Endothelial cell of umbilical vein (primary cell): ENCODE results near the gene TADA2A. TPM values are rescaled to one million over a fixed set of nuclear protein-coding genes. Genes with fewer than 3 reads are reported as not detected.

Experiments
- BruUV-seq: library from RNA; stranded (reverse); fragments of 400-500 nt; replicated peaks from 2 replicates; lab custom pipeline; 2021; lab: Mats Ljungman, UMichigan
- CTCF ChIA-PET: fragments of 300-600, 350-600 bp; sonication (Branson Sonifier 250); formaldehyde crosslinking; loops from one replicate; lab custom pipeline; 2021; ENCODE audit warnings: antibody characterized with exemption, inconsistent platforms; lab: Charles Lee
- POLR2A ChIA-PET: fragments of 300-600, 350-600 bp; sonication (Branson Sonifier 250); formaldehyde crosslinking; loops from one replicate; lab custom pipeline; 2021; ENCODE audit warnings: antibody characterized with exemption, inconsistent platforms; lab: Charles Lee
- DNase-seq: peaks from one replicate; pipeline ENCODE4 v3.0.0-alpha.2; 2011; ENCODE audit warnings: low read depth, low spot score
- FAIRE-seq: peaks from 2 replicates; lab custom pipeline; 2011; peaks lifted over from hg19 to GRCh38; lab: Jason Lieb, UNC
- H2AFZ ChIP-seq: 2 replicates; pipeline ENCODE4 v1.6.0; 2012; ENCODE audit warnings: low read depth, low read length, control low read depth, inconsistent platforms
- H3K27ac ChIP-seq: 2 replicates; pipeline ENCODE4 v1.5.1; 2011; ENCODE audit warnings: low read depth, mild to moderate bottlenecking, control low read depth, low read length, moderate library complexity; ENCODE audit not compliant: insufficient read depth
- H3K27me3 ChIP-seq, 2 experiments: 2 replicates each; pipeline versions ENCODE4 v1.6.0 to v1.6.1; 2011; ENCODE audit warnings: low read length in 2 of 2, mixed read lengths in 1 of 2; ENCODE audit not compliant: control insufficient read depth in 2 of 2, insufficient read depth in 2 of 2
- H3K36me3 ChIP-seq, 2 experiments: 2 replicates in 1 of 2; 3 replicates in 1 of 2; pipeline ENCODE4 v1.5.1; 2011; ENCODE audit warnings: low read length in 2 of 2, mild to moderate bottlenecking in 1 of 2, moderate library complexity in 1 of 2; ENCODE audit not compliant: control insufficient read depth in 2 of 2, insufficient read depth in 2 of 2; ENCODE audit errors: extremely low read depth in 1 of 2
- H3K4me1 ChIP-seq: 3 replicates; pipeline ENCODE4 v1.5.1; 2011; ENCODE audit warnings: mild to moderate bottlenecking, low read length; ENCODE audit not compliant: control insufficient read depth, insufficient read depth; ENCODE audit errors: extremely low read depth
- H3K4me2 ChIP-seq: 2 replicates; pipeline ENCODE4 v1.6.1; 2011; ENCODE audit warnings: low read length, control low read depth, mixed read lengths; ENCODE audit not compliant: insufficient read depth
- H3K4me3 ChIP-seq, 3 experiments: fragments of 200-600 bp in 1 of 3; sonication (generic), shearing (Covaris generic) in 1 of 3; replicated peaks in 1 of 3; 2 replicates each; pipeline ENCODE4 v1.5.1; 2011 to 2016; ENCODE audit warnings: control low read depth in 3 of 3, low read length in 3 of 3, mild to moderate bottlenecking in 2 of 3, inconsistent platforms in 1 of 3, low read depth in 1 of 3, moderate library complexity in 1 of 3; ENCODE audit not compliant: insufficient read depth in 1 of 3
- H3K79me2 ChIP-seq: 2 replicates; pipeline ENCODE4 v1.6.0; 2012; ENCODE audit warnings: low read length, inconsistent platforms; ENCODE audit not compliant: control insufficient read depth, insufficient read depth
- H3K9ac ChIP-seq: replicated peaks from 2 replicates; pipeline ENCODE3; 2011; ENCODE audit warnings: low read length, control low read depth; ENCODE audit not compliant: insufficient read depth; ENCODE audit errors: extremely low read depth
- H3K9me1 ChIP-seq: replicated peaks from 3 replicates; pipeline ENCODE4 v1.6.0; 2011; ENCODE audit warnings: mild to moderate bottlenecking, low read length; ENCODE audit not compliant: control insufficient read depth, insufficient read depth; ENCODE audit errors: extremely low read depth
- H3K9me3 ChIP-seq: replicated peaks from 2 replicates; pipeline ENCODE4 v1.5.1; 2012; ENCODE audit warnings: low read length, inconsistent platforms; ENCODE audit not compliant: control insufficient read depth, insufficient read depth
- H4K20me1 ChIP-seq: replicated peaks from 2 replicates; pipeline ENCODE3; 2011; ENCODE audit warnings: mild to moderate bottlenecking, low read length; ENCODE audit not compliant: control insufficient read depth, insufficient read depth; ENCODE audit errors: extremely low read depth
- GATA2 ChIP-seq: IDR thresholded peaks from 2 replicates; pipeline ENCODE4 v1.7.0; 2011; ENCODE audit warnings: low read depth, mild to moderate bottlenecking, moderate library complexity, mixed read lengths, low read length; ENCODE audit not compliant: insufficient read length, insufficient read depth
- MAX ChIP-seq: IDR thresholded peaks from 2 replicates; pipeline ENCODE4 v1.6.1; 2011; ENCODE audit not compliant: insufficient read depth, insufficient read length
- MYC ChIP-seq: IDR thresholded peaks from one replicate; pipeline ENCODE4 v1.6.1; 2011; ENCODE audit warnings: mild to moderate bottlenecking, low read depth, low read length
- POLR2A ChIP-seq: IDR thresholded peaks from 2 replicates; pipeline ENCODE4 v1.6.1; 2012; ENCODE audit warnings: low read depth, mild to moderate bottlenecking, control low read depth, low read length
- POLR2AphosphoS5 ChIP-seq: IDR thresholded peaks from 2 replicates; pipeline ENCODE4 v1.6.1; 2012; ENCODE audit warnings: low read depth, mild to moderate bottlenecking, control low read depth, low read length, moderate library complexity; ENCODE audit not compliant: insufficient read depth
- dilution Hi-C: fragments of 300-500 bp; cut with MboI; formaldehyde crosslinking; loops from one replicate; pipeline ENCODE4 v1.15.0; 2019; ENCODE audit warnings: low sequenced_read_pairs; ENCODE audit not compliant: extremely low pct_ligation_motif_present
- intact Hi-C: fragments of 100-400 bp; cut with micrococcal nuclease; formaldehyde crosslinking; loops from one replicate; pipeline ENCODE4 v1.10.0; 2022
- polyA plus RNA-seq, 4 experiments: library from polyadenylated mRNA; depleted of rRNA in 3 of 4; stranded (reverse) in 3 of 4; unstranded in 1 of 4; fragments of >200 nt; gene quantifications; 2 replicates each; pipeline versions ENCODE4 v1.2.1 to v1.2.3, GENCODE V29; 2011 to 2012; ENCODE audit warnings: missing spikeins in 1 of 4
- total RNA-seq: library from RNA; stranded (reverse); gene quantifications from 2 replicates; pipeline ENCODE4 v1.2.3, GENCODE V29; 2021

The TADA2A gene
- total and polyA plus RNA-seq, 2 donors (not counting 3 experiments of a cell fraction or from before 2014, with no cell fraction given), result 9.9 to 22.4 TPM

- H3K79me2 ChIP-seq, result no peaks in the 10 kb centered on the region
- ChIA-PET POLR2A (interaction anchor here (0.6 to 1.6 kb wide), 2 partner anchors 12 to 35 kb away, joined by 3 to 8 read pairs; no protein-coding TSS in a partner anchor), CTCF (interaction anchor here (0.9 to 1.5 kb wide), 4 partner anchors 10 to 14 kb away, joined by 3 to 5 read pairs (median 3); no protein-coding TSS in a partner anchor)
- BruUV-seq, result no TSS peak
- TF ChIP-seq POLR2AphosphoS5 (no peak), POLR2A (no peak), GATA2 (no peak), MYC (no peak), MAX (no peak)
- no peak overlapping the region for H3K4me3 ChIP-seq
- no peaks in the 10 kb centered on the region for H3K9me3 ChIP-seq
- FAIRE-seq, result no peak
- no peaks in the 10 kb centered on the region for H4K20me1 ChIP-seq
- H3K9me1 ChIP-seq, result no peaks in the 10 kb centered on the region
- intact Hi-C loops (loop anchor here (1.0 kb wide), 1 partner anchor 8 kb away; no protein-coding TSS in a partner anchor), dilution Hi-C loops (no loop called here)
- DNase-seq, result peak; percentile 6
- no peaks in the 10 kb centered on the region for H3K27me3 ChIP-seq
- H2AFZ ChIP-seq, result no peak overlapping the region
- H3K4me1 ChIP-seq, result peaks cover 22% of the 10 kb centered on the region
- peak overlapping the region; percentile 77 for H3K4me2 ChIP-seq
- H3K27ac ChIP-seq, result peak overlapping the region; percentile 96
- H3K36me3 ChIP-seq, result peaks cover 3 to 9% of the 10 kb centered on the region in 2 experiments
- H3K9ac ChIP-seq, result peak overlapping the region; percentile 58
These were observed 69.2 kb downstream of the TADA2A start for GRCh38 chr17:37475731-37476420.
